HepG2 (cell line): ENCODE results near the gene RNF213.
"Not testable (repeated sequence)": the region's sequence is repeated elsewhere in the genome, so short reads cannot be mapped to it uniquely, and the experiment has no call there.

ENCODE experiments used
- ATF1 ChIP-seq: IDR thresholded peaks from 2 replicates; pipeline ENCODE4 v1.6.1; 2016; ENCODE audit warnings: mild to moderate bottlenecking, control low read depth
- ELF4 ChIP-seq: sonication (generic); formaldehyde crosslinking; IDR thresholded peaks from 2 replicates; pipeline ENCODE4 v1.5.0; 2020; ENCODE audit warnings: missing genetic modification reagents, mild to moderate bottlenecking, moderate library complexity, borderline replicate concordance
- FOXJ3 ChIP-seq: sonication (generic); formaldehyde crosslinking; IDR thresholded peaks from 2 replicates; pipeline ENCODE4 v1.4.0; 2020; ENCODE audit warnings: missing genetic modification reagents, mild to moderate bottlenecking, borderline replicate concordance
- KDM4B ChIP-seq: sonication (generic); formaldehyde crosslinking; IDR thresholded peaks from 2 replicates; pipeline ENCODE4 v1.4.0; 2020; ENCODE audit warnings: missing genetic modification reagents
- SIN3B ChIP-seq: fragments of 150-350 bp; IDR thresholded peaks from 2 replicates; pipeline ENCODE4 v1.6.1; 2014; ENCODE audit warnings: low read length
- STAT5B ChIP-seq: sonication (generic); formaldehyde crosslinking; IDR thresholded peaks from 2 replicates; pipeline ENCODE4 v1.4.0; 2020; ENCODE audit warnings: missing genetic modification reagents
- TAF15 ChIP-seq: fragments of 200-400 bp; formaldehyde crosslinking; IDR thresholded peaks from one replicate; pipeline ENCODE4 v1.6.1; 2018; ENCODE audit warnings: mild to moderate bottlenecking, low read depth, low read length; ENCODE audit not compliant: poor library complexity, severe bottlenecking
- TP53 ChIP-seq: sonication (generic); formaldehyde crosslinking; conservative IDR thresholded peaks from 2 replicates; pipeline ENCODE4 v1.4.0; 2020; ENCODE audit warnings: missing genetic modification reagents
- ZNF781 ChIP-seq: sonication (generic); formaldehyde crosslinking; IDR thresholded peaks from 2 replicates; pipeline ENCODE4 v1.5.1; 2020; ENCODE audit warnings: borderline replicate concordance, mild to moderate bottlenecking, missing genetic modification reagents; ENCODE audit errors: not compliant biosample characterization
- ZSCAN22 ChIP-seq: sonication (generic); formaldehyde crosslinking; IDR thresholded peaks from 2 replicates; pipeline ENCODE4 v1.4.0; 2020; ENCODE audit warnings: mild to moderate bottlenecking, missing genetic modification reagents
- TF ChIP-seq, protein P1 (sequence below): sonication (generic); formaldehyde crosslinking; IDR thresholded peaks from 2 replicates; pipeline ENCODE4 v1.5.0; 2020; ENCODE audit warnings: mild to moderate bottlenecking, missing genetic modification reagents, moderate library complexity
- TF ChIP-seq, protein P2 (sequence below): sonication (generic); formaldehyde crosslinking; IDR thresholded peaks from 2 replicates; pipeline ENCODE4 v1.5.1; 2020; ENCODE audit warnings: mild to moderate bottlenecking, missing genetic modification reagents, borderline replicate concordance
- TF ChIP-seq, protein P3 (sequence below): sonication (generic); formaldehyde crosslinking; IDR thresholded peaks from 2 replicates; pipeline ENCODE4 v1.5.0; 2020; ENCODE audit warnings: missing genetic modification reagents, mild to moderate bottlenecking, borderline replicate concordance

DNA sequence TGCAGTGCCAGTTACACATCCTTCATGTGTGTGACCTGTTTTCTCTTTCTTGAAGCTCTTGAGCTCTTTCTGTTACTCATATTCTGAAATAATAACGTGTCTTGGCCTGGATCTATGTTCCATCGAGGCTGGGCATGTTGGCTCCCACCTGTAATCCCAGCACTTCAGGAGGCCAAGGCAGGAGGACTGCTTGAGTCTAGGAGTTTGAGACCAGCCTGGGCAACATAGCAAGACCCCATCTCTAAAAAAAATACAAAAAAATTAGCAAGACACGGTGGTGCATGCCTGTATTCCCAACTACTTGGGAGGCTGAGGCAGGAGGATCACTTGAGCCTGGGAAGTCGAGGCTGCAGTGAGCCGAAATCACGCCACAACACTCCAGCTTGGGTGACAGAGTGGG, 68.8 kb downstream of the RNF213 start:
- TF ChIP-seq, protein P1, sequence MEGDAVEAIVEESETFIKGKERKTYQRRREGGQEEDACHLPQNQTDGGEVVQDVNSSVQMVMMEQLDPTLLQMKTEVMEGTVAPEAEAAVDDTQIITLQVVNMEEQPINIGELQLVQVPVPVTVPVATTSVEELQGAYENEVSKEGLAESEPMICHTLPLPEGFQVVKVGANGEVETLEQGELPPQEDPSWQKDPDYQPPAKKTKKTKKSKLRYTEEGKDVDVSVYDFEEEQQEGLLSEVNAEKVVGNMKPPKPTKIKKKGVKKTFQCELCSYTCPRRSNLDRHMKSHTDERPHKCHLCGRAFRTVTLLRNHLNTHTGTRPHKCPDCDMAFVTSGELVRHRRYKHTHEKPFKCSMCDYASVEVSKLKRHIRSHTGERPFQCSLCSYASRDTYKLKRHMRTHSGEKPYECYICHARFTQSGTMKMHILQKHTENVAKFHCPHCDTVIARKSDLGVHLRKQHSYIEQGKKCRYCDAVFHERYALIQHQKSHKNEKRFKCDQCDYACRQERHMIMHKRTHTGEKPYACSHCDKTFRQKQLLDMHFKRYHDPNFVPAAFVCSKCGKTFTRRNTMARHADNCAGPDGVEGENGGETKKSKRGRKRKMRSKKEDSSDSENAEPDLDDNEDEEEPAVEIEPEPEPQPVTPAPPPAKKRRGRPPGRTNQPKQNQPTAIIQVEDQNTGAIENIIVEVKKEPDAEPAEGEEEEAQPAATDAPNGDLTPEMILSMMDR (CRISPR knock-in tag), result not testable (repeated sequence)
- not testable (repeated sequence) for TF ChIP-seq KDM4B (CRISPR knock-in tag); ZNF781 (CRISPR knock-in tag); ELF4 (CRISPR knock-in tag); TP53; STAT5B (CRISPR knock-in tag); ATF1 (CRISPR knock-in tag); TAF15; SIN3B; FOXJ3; ZSCAN22 (CRISPR knock-in tag)
- TF ChIP-seq, protein P2, sequence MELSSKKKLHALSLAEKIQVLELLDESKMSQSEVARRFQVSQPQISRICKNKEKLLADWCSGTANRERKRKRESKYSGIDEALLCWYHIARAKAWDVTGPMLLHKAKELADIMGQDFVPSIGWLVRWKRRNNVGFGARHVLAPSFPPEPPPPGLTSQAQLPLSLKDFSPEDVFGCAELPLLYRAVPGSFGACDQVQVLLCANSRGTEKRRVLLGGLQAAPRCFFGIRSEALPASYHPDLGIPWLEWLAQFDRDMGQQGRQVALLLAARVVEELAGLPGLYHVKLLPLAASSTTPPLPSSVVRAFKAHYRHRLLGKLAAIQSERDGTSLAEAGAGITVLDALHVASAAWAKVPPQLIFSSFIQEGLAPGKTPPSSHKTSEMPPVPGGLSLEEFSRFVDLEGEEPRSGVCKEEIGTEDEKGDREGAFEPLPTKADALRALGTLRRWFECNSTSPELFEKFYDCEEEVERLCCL (CRISPR knock-in tag), result not testable (repeated sequence)
- TF ChIP-seq, protein P3, sequence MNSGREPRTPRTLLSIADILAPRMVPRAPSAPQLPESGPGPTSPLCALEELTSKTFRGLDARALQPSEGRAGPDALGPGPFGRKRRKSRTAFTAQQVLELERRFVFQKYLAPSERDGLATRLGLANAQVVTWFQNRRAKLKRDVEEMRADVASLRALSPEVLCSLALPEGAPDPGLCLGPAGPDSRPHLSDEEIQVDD (CRISPR knock-in tag), result not testable (repeated sequence)
